NCI-H748 (cell line): ENCODE measurements around the gene SUSD3.

Experiments used
- DNase-seq: peaks from one replicate; lab custom pipeline; 2025; ENCODE audit not compliant: unreplicated experiment; lab: John Stamatoyannopoulos, UW

Gene SUSD3

GRCh38 chr9:93051680-93052089 is 6.8 kb upstream of the SUSD3 start:
- DNase-seq: no peak

- no peak for DNase-seq
These were observed 5.5 kb upstream of the SUSD3 start for GRCh38 chr9:93052791-93053540.

GRCh38 chr9:93053781-93054331 is 4.6 kb upstream of the SUSD3 start:
- no peak for DNase-seq

GRCh38 chr9:93054758-93055704 is 3.5 kb upstream of the SUSD3 start:
- no peak for DNase-seq

- no peak for DNase-seq
These were observed 1.3 kb upstream of the SUSD3 start for GRCh38 chr9:93057042-93057702.

- no peak for DNase-seq
These were observed 672 bp upstream of the SUSD3 start for GRCh38 chr9:93057703-93058354.

- no peak for DNase-seq
These were observed 662 bp downstream of the SUSD3 start for GRCh38 chr9:93059011-93059714.

GRCh38 chr9:93059715-93060578 is 1.4 kb downstream of the SUSD3 start:
- no peak for DNase-seq

GRCh38 chr9:93060746-93061259 is 2.3 kb downstream of the SUSD3 start:
- no peak for DNase-seq

GRCh38 chr9:93061260-93061751 is 2.8 kb downstream of the SUSD3 start:
- no peak for DNase-seq

- DNase-seq: peak; percentile 34
These were observed 3.6 kb downstream of the SUSD3 start for GRCh38 chr9:93061791-93062763.

GRCh38 chr9:93064392-93065134 is 6.1 kb downstream of the SUSD3 start:
- DNase-seq: peak; percentile 11

GRCh38 chr9:93065135-93065720 is 6.7 kb downstream of the SUSD3 start:
- no peak for DNase-seq

- DNase-seq: no peak
These were observed 8.6 kb downstream of the SUSD3 start for GRCh38 chr9:93066978-93067603.

GRCh38 chr9:93068956-93069355 is 10.5 kb downstream of the SUSD3 start:
- no peak for DNase-seq

GRCh38 chr9:93071464-93071863 is 13.0 kb downstream of the SUSD3 start:
- DNase-seq: peak; percentile 23
